LNCaP clone FGC (cell line): ENCODE results near the gene LARP4B.

Experiments
- DNase-seq: peaks from one replicate; pipeline ENCODE4 v3.0.0-alpha.2; 2011; ENCODE audit warnings: low read depth
- H3K4me3 ChIP-seq: 2 replicates; pipeline ENCODE4 v1.5.1; 2011; ENCODE audit warnings: mild to moderate bottlenecking, low read depth, low read length, control low read depth
- TF ChIP-seq, protein P1 (sequence below): IDR thresholded peaks from 2 replicates; pipeline ENCODE4 v1.5.1; 2012; ENCODE audit warnings: mild to moderate bottlenecking; ENCODE audit not compliant: control insufficient read depth, insufficient read depth; ENCODE audit errors: extremely low read depth

Gene LARP4B

DNA sequence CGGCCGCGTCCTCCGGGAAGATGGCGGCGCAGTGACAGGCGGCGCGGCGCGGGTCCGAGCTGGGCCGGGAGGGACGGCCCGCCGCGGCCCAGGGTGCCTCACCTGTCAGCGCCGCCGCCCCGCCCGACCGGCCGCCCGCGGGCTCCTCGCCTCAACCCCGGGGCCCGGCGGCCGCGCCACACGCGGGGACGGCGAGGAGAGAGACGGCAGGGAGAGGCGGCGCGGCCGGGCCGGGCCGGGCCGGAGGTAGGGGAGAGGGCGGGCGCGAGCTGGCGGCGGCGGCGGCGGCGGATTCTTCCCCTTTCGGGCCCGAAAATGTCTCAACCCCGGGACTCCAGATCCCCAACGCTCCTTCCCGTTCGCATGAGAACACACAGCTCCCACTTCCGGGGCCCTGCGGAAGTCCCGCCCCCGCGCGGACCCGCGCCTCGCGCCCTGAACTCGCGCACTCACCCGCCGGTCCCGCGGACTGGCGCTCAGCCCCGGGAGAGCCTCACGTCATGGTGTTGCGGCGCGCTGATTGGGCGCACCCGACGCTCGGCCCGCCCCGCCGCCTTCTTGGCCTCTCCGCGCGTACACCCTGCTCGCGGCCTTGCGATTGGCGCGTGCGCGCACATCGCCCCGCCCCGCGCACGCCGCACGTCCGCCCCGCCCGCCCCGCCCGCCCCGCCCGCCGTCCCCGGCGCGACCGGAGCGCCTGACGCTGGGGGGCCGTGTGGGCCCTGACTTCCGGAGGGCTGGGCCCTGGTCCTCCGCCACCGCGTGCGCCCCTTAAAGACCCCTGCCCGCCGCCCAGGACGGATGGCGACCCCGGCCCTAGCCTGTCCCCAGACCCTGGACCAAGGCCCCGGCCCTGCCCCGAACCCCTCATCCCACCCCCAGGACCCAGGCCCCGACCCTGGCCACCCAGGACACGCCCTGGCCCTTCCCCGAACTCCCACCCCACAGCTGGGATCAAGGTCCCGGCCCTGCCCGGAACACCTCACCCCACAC is at the start of gene LARP4B:
LARP4B (minus strand) TSS at position 380 of the 993 bp plus-strand sequence. CDS start 45,984 bp downstream, outside the sequence.
- peak within 1 kb of the TSS; percentile 84 for H3K4me3 ChIP-seq
- TF ChIP-seq, protein P1, sequence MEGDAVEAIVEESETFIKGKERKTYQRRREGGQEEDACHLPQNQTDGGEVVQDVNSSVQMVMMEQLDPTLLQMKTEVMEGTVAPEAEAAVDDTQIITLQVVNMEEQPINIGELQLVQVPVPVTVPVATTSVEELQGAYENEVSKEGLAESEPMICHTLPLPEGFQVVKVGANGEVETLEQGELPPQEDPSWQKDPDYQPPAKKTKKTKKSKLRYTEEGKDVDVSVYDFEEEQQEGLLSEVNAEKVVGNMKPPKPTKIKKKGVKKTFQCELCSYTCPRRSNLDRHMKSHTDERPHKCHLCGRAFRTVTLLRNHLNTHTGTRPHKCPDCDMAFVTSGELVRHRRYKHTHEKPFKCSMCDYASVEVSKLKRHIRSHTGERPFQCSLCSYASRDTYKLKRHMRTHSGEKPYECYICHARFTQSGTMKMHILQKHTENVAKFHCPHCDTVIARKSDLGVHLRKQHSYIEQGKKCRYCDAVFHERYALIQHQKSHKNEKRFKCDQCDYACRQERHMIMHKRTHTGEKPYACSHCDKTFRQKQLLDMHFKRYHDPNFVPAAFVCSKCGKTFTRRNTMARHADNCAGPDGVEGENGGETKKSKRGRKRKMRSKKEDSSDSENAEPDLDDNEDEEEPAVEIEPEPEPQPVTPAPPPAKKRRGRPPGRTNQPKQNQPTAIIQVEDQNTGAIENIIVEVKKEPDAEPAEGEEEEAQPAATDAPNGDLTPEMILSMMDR = no peak
- DNase-seq = peak; percentile 92

DNA sequence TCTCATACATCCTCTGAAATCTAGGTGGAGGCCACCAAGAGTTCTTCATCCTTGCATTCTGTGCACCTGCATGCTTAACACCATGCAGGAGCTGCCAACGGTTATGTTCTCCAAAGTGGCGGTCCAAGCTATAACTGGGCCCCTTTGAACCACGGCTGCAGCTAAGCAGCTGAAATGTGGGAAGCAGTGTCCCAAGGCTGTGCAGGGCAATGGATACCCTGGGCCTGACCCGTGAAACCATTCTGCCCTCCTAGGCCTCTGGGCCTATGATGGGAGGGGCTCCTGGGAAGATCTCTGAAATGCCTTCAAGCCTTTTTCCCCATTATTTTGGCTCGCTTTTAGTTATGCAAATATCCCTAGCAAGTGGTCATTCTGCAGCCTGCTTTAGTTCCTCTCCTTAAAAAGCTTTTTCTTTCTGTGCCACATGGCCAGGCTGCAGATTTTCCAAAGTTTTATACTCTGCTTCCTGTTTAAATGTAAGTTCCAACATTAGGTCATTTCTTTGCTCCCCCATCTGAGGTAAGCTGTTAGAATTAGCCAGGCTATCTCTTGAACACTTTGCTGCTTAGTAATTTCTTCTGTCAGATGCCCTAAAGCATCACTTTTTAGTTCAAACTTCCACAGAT is 49.1 kb upstream of the LARP4B start:
- TF ChIP-seq, protein P1 = no peak
- DNase-seq = no peak
- no peak overlapping the region for H3K4me3 ChIP-seq

DNA sequence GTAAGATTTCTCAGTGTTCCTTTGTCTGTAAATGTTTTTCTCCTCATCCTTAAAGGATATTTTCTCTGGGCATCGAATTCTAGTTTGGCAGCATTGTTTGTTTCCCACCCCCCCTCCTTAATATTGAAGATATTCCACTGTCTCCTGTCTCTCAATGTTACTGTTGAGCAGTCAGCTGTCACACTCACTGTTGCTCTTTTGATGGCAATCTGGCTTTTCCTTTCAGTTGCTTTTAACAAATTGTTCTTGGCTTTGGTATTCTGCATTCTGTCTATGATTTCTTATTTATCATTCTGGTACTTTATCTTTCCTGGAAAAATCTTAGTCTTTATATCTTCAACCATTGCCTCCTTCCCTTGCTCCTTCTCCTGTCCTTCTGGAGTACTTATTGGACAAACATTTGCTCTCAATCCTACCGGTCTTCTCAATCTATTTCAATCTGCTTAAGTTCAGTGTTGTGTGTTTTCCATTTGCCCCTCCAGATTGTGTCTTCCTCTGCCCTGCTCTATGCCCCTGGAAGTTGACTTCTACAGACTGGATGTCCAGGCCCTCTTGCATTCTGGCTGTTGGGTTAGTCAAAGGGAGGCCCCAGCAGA is 47.4 kb upstream of the LARP4B start:
- TF ChIP-seq, protein P1 = no peak
- DNase-seq = no peak
- no peak overlapping the region for H3K4me3 ChIP-seq

DNA sequence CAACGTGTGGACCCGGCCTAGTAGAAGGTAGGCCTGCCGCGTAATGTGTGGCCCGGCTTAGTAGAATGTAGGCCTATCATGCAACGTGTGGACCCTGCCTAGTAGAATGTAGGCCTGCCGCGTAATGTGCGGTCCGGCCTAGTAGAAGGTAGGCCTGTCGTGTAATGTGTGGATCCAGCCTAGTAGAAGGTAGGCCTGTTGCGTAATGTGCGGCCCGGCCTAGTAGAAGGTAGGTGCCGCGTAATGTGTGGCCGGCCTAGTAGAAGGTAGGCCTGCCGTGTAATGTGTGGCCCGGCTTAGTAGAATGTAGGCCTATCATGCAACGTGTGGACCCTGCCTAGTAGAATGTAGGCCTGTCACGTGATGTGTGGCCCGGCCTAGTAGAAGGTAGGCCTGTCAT is 44.8 kb upstream of the LARP4B start:
- no peak for DNase-seq
- TF ChIP-seq, protein P1 = no peak
- H3K4me3 ChIP-seq = no peak overlapping the region

DNA sequence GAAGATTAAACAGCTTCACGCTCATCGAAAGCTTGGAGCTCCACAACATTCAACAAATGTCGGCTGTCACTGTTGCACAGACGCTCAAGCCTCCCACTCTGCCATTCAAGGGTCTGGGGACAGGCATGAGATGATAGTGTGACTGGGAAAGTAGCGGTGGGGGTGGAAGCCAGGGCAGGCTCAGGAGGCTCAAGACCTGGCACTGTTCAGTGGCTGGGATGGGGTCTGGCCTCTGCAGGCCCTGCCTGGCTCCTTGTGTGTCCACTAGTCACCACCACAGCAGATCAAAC is 43.2 kb upstream of the LARP4B start:
- TF ChIP-seq, protein P1 = no peak
- DNase-seq = no peak
- H3K4me3 ChIP-seq = no peak overlapping the region

DNA sequence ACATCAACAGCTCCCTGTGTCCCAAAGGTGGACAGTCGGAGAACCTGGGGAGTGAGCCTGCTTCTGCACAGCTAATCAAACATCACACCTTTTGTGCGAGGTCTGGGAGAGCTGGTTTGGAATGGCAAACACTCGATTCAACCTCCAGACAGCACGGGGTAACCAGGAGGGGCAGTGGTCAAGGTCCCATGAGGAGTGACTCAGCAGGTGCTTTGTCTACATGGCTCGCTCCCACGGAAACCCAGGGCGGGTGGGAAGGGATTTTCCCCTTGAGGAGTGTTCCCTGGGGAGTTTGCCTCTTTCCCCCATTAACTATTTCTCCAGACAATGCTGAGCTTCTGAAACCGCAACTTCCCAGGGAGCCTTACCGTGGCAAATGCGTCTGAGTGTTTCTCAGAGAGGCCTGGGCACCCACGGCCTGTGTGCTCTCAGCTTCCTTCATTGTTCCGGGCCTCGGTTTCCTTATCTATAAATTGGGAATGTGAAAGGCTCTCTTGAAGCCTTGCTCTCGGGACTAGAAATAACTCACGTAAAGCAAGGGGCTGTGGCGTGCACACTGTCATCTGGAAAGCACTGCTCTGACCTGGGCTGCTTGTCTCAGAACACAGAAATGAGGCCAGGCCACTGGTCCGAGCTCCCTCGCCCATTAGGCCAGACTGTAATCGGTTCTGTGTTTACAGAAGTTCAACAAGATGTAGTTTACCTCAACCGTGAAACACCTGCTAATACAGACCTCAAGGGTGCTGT is 42.7 kb upstream of the LARP4B start:
- DNase-seq = no peak
- H3K4me3 ChIP-seq = no peak overlapping the region
- TF ChIP-seq, protein P1 = no peak
